K562 (cell line): Measurements from ENCODE around the gene GRXCR2. TPM values are rescaled to one million over a fixed set of nuclear protein-coding genes. Genes with fewer than 3 reads are reported as not detected.

Source experiments
- ATAC-seq: fragments of 200-7000 bp; cut with Tn5 transposase; 3 replicates; pipeline ENCODE4 v1.9.1; 2020; ENCODE audit warnings: moderate library complexity
- BruUV-seq: library from RNA; stranded (reverse); fragments of 400-500 nt; replicated peaks from 2 replicates; lab custom pipeline; 2021; lab: Mats Ljungman, UMichigan
- CTCF ChIA-PET: fragments of 300-600 bp; formaldehyde crosslinking; extraction: SDS; loops from one replicate; lab custom pipeline; 2021; ENCODE audit warnings: low intra/inter-chr PET ratio; lab: Yijun Ruan, JAX
- POLR2A ChIA-PET: fragments of 300-600, 350-650 bp; sonication (Branson Sonifier 250); formaldehyde crosslinking; extraction: SDS; loops from one replicate; lab custom pipeline; 2021; ENCODE audit warnings: antibody characterized with exemption, inconsistent platforms; lab: Yijun Ruan, JAX
- DNase-seq, 4 experiments: peaks; one replicate each; pipeline versions ENCODE4 v3.0.0 to v3.0.0-alpha.2; 2011 to 2018; ENCODE audit warnings: low spot score in 3 of 4, mixed read lengths in 3 of 4; ENCODE audit errors: extremely low read depth in 1 of 4
- FAIRE-seq: peaks from 2 replicates; lab custom pipeline; 2011; peaks lifted over from hg19 to GRCh38; lab: Jason Lieb, UNC
- H2AFZ ChIP-seq: 2 replicates; pipeline ENCODE4 v1.6.0; 2011; ENCODE audit warnings: low read depth, low read length, control low read depth, inconsistent platforms
- H3K27ac ChIP-seq: fragments of 200-600 bp; 3 replicates; pipeline ENCODE4 v1.8.0; 2011; ENCODE audit warnings: low read depth, mild to moderate bottlenecking, control low read depth, inconsistent platforms, low read length, moderate library complexity, mixed read lengths; ENCODE audit errors: extremely low read depth
- H3K27me3 ChIP-seq, 2 experiments: fragments of 300-600 bp in 1 of 2; 2 replicates in 1 of 2; 3 replicates in 1 of 2; pipeline versions ENCODE4 v1.6.0 to v1.8.0; 2011; ENCODE audit warnings: inconsistent platforms in 2 of 2, low read length in 2 of 2, mild to moderate bottlenecking in 1 of 2, mixed read lengths in 1 of 2, moderate library complexity in 1 of 2; ENCODE audit not compliant: control insufficient read depth in 2 of 2, insufficient read depth in 2 of 2
- H3K36me3 ChIP-seq: fragments of 300-600 bp; 3 replicates; pipeline ENCODE4 v1.8.0; 2011; ENCODE audit warnings: mild to moderate bottlenecking, low read length, inconsistent platforms; ENCODE audit not compliant: control insufficient read depth, insufficient read depth
- H3K4me1 ChIP-seq, 2 experiments: fragments of 200-600 bp in 1 of 2; replicated peaks in 1 of 2; 2 replicates in 1 of 2; 3 replicates in 1 of 2; pipeline versions ENCODE4 v1.5.1 to v1.8.0; 2011; ENCODE audit warnings: inconsistent platforms in 2 of 2, low read length in 2 of 2, mild to moderate bottlenecking in 1 of 2, mixed read lengths in 1 of 2, moderate library complexity in 1 of 2; ENCODE audit not compliant: control insufficient read depth in 2 of 2, insufficient read depth in 2 of 2
- H3K4me2 ChIP-seq: 2 replicates; pipeline ENCODE4 v1.6.1; 2011; ENCODE audit warnings: low read length, control low read depth, inconsistent platforms, mixed read lengths; ENCODE audit not compliant: insufficient read depth
- H3K4me3 ChIP-seq: fragments of 200-600 bp; sonication (generic), shearing (Covaris generic); 2 replicates; pipeline ENCODE4 v1.5.1; 2016; ENCODE audit warnings: control low read depth, inconsistent platforms
- H3K79me2 ChIP-seq: fragments of 200-600 bp; 3 replicates; pipeline ENCODE4 v1.8.0; 2011; ENCODE audit warnings: low read length, inconsistent platforms; ENCODE audit not compliant: control insufficient read depth, insufficient read depth
- H3K9ac ChIP-seq, 2 experiments: 2 replicates each; pipeline versions ENCODE4 v1.6.0 to v1.6.1; 2011; ENCODE audit warnings: low read depth in 2 of 2, low read length in 2 of 2, control low read depth in 1 of 2, inconsistent platforms in 1 of 2, mild to moderate bottlenecking in 1 of 2, mixed read lengths in 1 of 2; ENCODE audit not compliant: insufficient read depth in 1 of 2
- H3K9me1 ChIP-seq: one replicate; pipeline ENCODE4 v1.6.0; 2011; ENCODE audit warnings: inconsistent platforms, mild to moderate bottlenecking, low read length, moderate library complexity; ENCODE audit not compliant: control insufficient read depth, insufficient read depth
- H3K9me3 ChIP-seq: replicated peaks from 2 replicates; pipeline ENCODE4 v1.5.1; 2011; ENCODE audit warnings: low read depth, low read length, inconsistent platforms; ENCODE audit not compliant: control insufficient read depth, insufficient read depth
- H4K20me1 ChIP-seq: replicated peaks from 2 replicates; pipeline ENCODE4 v1.6.1; 2011; ENCODE audit warnings: low read length, inconsistent platforms, mixed read lengths; ENCODE audit not compliant: control insufficient read depth, insufficient read depth
- CC2D1A ChIP-seq: fragments of 450-650 bp; IDR thresholded peaks from 2 replicates; pipeline ENCODE4 v1.6.1; 2017; ENCODE audit warnings: mild to moderate bottlenecking
- DLX4 ChIP-seq: fragments of 250-450 bp; sonication (Bioruptor Pico); IDR thresholded peaks from 2 replicates; pipeline ENCODE4 v1.6.1; 2021; ENCODE audit warnings: mild to moderate bottlenecking
- FOXK1 ChIP-seq: sonication (generic); formaldehyde crosslinking; IDR thresholded peaks from 2 replicates; pipeline ENCODE4 v1.8.0; 2022; ENCODE audit warnings: missing genetic modification reagents, mild to moderate bottlenecking, borderline replicate concordance
- NEUROD1 ChIP-seq: fragments of 150-350 bp; IDR thresholded peaks from 2 replicates; pipeline ENCODE4 v1.6.1; 2014; ENCODE audit warnings: borderline replicate concordance, low read length, low read depth; ENCODE audit not compliant: partially characterized antibody
- PBX2 ChIP-seq, 2 experiments: IDR thresholded peaks in 1 of 2; conservative IDR thresholded peaks in 1 of 2; 2 replicates each; pipeline ENCODE4 v1.6.1; 2016; ENCODE audit warnings: low read depth in 2 of 2, mild to moderate bottlenecking in 1 of 2, missing compliant biosample characterization in 1 of 2, missing genetic modification characterization in 1 of 2, moderate library complexity in 1 of 2
- RBM14 ChIP-seq: fragments of 200-400 bp; formaldehyde crosslinking; IDR thresholded peaks from 2 replicates; pipeline ENCODE4 v1.6.1; 2018; ENCODE audit warnings: low read depth, mild to moderate bottlenecking, low read length, moderate library complexity, borderline replicate concordance; ENCODE audit not compliant: insufficient read depth
- RBM15 ChIP-seq: fragments of 200-400 bp; formaldehyde crosslinking; IDR thresholded peaks from 2 replicates; pipeline ENCODE4 v1.6.1; 2018; ENCODE audit warnings: mild to moderate bottlenecking, low read length, moderate library complexity; ENCODE audit not compliant: insufficient read depth
- RBM25 ChIP-seq: fragments of 200-400 bp; formaldehyde crosslinking; IDR thresholded peaks from 2 replicates; pipeline ENCODE4 v1.6.1; 2018; ENCODE audit warnings: low read length, low read depth, moderate library complexity; ENCODE audit not compliant: severe bottlenecking
- RBM34 ChIP-seq: fragments of 200-400 bp; formaldehyde crosslinking; IDR thresholded peaks from 2 replicates; pipeline ENCODE4 v1.6.1; 2018; ENCODE audit warnings: low read length, borderline replicate concordance; ENCODE audit not compliant: insufficient read depth
- TFAM ChIP-seq: fragments of 250-450 bp; sonication (Bioruptor Pico); conservative IDR thresholded peaks from 2 replicates; pipeline ENCODE4 v1.5.0; 2021; ENCODE audit warnings: mild to moderate bottlenecking, moderate library complexity
- ZBTB8A ChIP-seq: fragments of 450-650 bp; IDR thresholded peaks from 2 replicates; pipeline ENCODE4 v1.6.1; 2018; ENCODE audit warnings: mild to moderate bottlenecking, moderate library complexity; ENCODE audit not compliant: partially characterized antibody
- ZFP36 ChIP-seq: fragments of 150-350 bp; IDR thresholded peaks from 2 replicates; pipeline ENCODE4 v1.6.1; 2018; ENCODE audit warnings: low read length, low read depth; ENCODE audit not compliant: partially characterized antibody
- ZNF507 ChIP-seq: conservative IDR thresholded peaks from 2 replicates; pipeline ENCODE4 v1.6.1; 2017; ENCODE audit warnings: missing genetic modification characterization, missing compliant biosample characterization
- ZNF518B ChIP-seq: fragments of 250-450 bp; sonication (Bioruptor Pico); IDR thresholded peaks from 2 replicates; pipeline ENCODE4 v1.5.0; 2021; ENCODE audit warnings: mild to moderate bottlenecking, moderate library complexity
- WGBS: fragments of 100-300 bp; shearing (Covaris generic); methylation state at CpG from one replicate; pipeline ENCODE4 v1.1.6; 2016; ENCODE audit warnings: low coverage, mixed read lengths; ENCODE audit not compliant: insufficient coverage; ENCODE audit errors: missing lambda C conversion rate; 5-methylcytosine and 5-hydroxymethylcytosine counted together
- in situ Hi-C: fragments of 300-500 bp; cut with MboI; formaldehyde crosslinking; loops from 4 replicates; pipeline ENCODE4 v1.15.0; 2018; ENCODE audit warnings: inconsistent platforms, mixed read lengths
- intact Hi-C: fragments of 100-400 bp; cut with micrococcal nuclease; formaldehyde crosslinking; loops from 2 replicates; pipeline ENCODE4 v1.14.2; 2022
- polyA plus RNA-seq, 8 experiments: library from polyadenylated mRNA; depleted of rRNA in 4 of 8; stranded (reverse) in 5 of 8; unstranded in 3 of 8; fragments of >200 nt; fragmentation: Nextera tagmentation in 2 of 8; fragmentation: Illumina TruSeq in 1 of 8; extraction: Ambion mirVana in 2 of 8; extraction: Trizol in 1 of 8; gene quantifications; 2 replicates each; pipeline versions ENCODE4 v1.2.1 to v1.2.3, GENCODE V29; 2011 to 2014; ENCODE audit warnings: inconsistent platforms in 1 of 8, missing spikeins in 1 of 8
- total RNA-seq, 7 experiments: library from RNA; depleted of rRNA in 6 of 7; stranded (reverse); fragments of >200 nt in 6 of 7; fragmentation: Illumina TruSeq in 2 of 7; extraction: Trizol in 2 of 7; gene quantifications; 2 replicates each; pipeline versions ENCODE4 v1.2.1 to v1.2.3, GENCODE V29; 2011 to 2021; ENCODE audit warnings: low replicate concordance in 1 of 7

Gene GRXCR2
- total and polyA plus RNA-seq, 9 of the 15 experiments (the other 6 are each of a cell fraction or from before 2014, with no cell fraction given): not detected

- no peak for TF ChIP-seq PBX2 (CRISPR knock-in tag; IDR thresholded peaks at IDR 0.05; ENCODE audit: low read depth)
- TF ChIP-seq PBX2 (tag; conservative IDR thresholded peaks at IDR 0.05; ENCODE audit: low read depth): no peak
Measured at GRCh38 chr5:145903867-145904266, 31.1 kb upstream of the GRXCR2 start (continued).

GRCh38 chr5:145903113-145903512 is 30.3 kb upstream of the GRXCR2 start:
- Histone ChIP-seq H3K27me3 (peaks cover 5 to 11% of the 10 kb centered on the region in 2 experiments; a peak in 3 of 5 replicates), H3K9me3 (no peaks in the 10 kb centered on the region), H3K9ac (no peak overlapping the region), H4K20me1 (no peaks in the 10 kb centered on the region), H3K4me2 (no peak overlapping the region), H3K27ac (no peak overlapping the region), H3K9me1 (no peaks in the 10 kb centered on the region), H2AFZ (no peak overlapping the region), H3K4me3 (no peak overlapping the region), H3K36me3 (no peaks in the 10 kb centered on the region), H3K4me1 (no peaks in the 10 kb centered on the region), H3K79me2 (no peaks in the 10 kb centered on the region)
- FAIRE-seq (peak; percentile 23), DNase-seq (peak; percentile 16 to 33 (median 27)), ATAC-seq (peak; percentile 87)
- in situ Hi-C loops (no loop called here), intact Hi-C loops (no loop called here)
- 0% methylated on average over 3 of the region's 3 CpGs for WGBS
- no TSS peak for BruUV-seq
- CTCF ChIA-PET: no interaction called here
- POLR2A ChIA-PET: interaction anchor here (1.5 kb wide), 1 partner anchor 9 kb away, joined by 3 read pairs; no protein-coding TSS in a partner anchor
- TF ChIP-seq RBM14: no peak
- TF ChIP-seq FOXK1 (CRISPR knock-in tag): no peak
- TF ChIP-seq ZNF507 (tag): no peak
- TF ChIP-seq ZNF518B (CRISPR knock-in tag): no peak
- TF ChIP-seq ZFP36: peak; percentile 19
- no peak for TF ChIP-seq RBM34
- TF ChIP-seq DLX4 (CRISPR knock-in tag): no peak
- no peak for TF ChIP-seq ZBTB8A
- peak; percentile 49 for TF ChIP-seq RBM25
- TF ChIP-seq TFAM: no peak
- no peak for TF ChIP-seq CC2D1A
- no peak for TF ChIP-seq RBM15
- no peak for TF ChIP-seq NEUROD1
